Uterus (tissue), 2 donors: ENCODE data around the gene TAS2R3.

Experiments
- POLR2A ChIP-seq, 2 donors: fragments of 450-650 bp; IDR thresholded peaks; one replicate each; pipeline ENCODE4 v1.6.1; 2016; ENCODE audit warnings: antibody characterized with exemption in 2 of 2, mild to moderate bottlenecking in 1 of 2, moderate library complexity in 1 of 2
- TF ChIP-seq, protein P1 (sequence below), 4 experiments: fragments of 200-600 bp in 2 of 4; fragments of 450-650 bp in 2 of 4; sonication (generic) in 2 of 4; IDR thresholded peaks; one replicate each; pipeline ENCODE4 v1.5.1; 2016 to 2019; ENCODE audit warnings: antibody characterized with exemption in 4 of 4, mild to moderate bottlenecking in 2 of 4, moderate library complexity in 1 of 4

GRCh38 chr7:141785706-141786552, 22.0 kb downstream of the TAS2R3 start:
- TF ChIP-seq, protein P1, sequence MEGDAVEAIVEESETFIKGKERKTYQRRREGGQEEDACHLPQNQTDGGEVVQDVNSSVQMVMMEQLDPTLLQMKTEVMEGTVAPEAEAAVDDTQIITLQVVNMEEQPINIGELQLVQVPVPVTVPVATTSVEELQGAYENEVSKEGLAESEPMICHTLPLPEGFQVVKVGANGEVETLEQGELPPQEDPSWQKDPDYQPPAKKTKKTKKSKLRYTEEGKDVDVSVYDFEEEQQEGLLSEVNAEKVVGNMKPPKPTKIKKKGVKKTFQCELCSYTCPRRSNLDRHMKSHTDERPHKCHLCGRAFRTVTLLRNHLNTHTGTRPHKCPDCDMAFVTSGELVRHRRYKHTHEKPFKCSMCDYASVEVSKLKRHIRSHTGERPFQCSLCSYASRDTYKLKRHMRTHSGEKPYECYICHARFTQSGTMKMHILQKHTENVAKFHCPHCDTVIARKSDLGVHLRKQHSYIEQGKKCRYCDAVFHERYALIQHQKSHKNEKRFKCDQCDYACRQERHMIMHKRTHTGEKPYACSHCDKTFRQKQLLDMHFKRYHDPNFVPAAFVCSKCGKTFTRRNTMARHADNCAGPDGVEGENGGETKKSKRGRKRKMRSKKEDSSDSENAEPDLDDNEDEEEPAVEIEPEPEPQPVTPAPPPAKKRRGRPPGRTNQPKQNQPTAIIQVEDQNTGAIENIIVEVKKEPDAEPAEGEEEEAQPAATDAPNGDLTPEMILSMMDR (IDR thresholded peaks at IDR 0.05), result peak; percentile 18 to 47 (median 43)
- no peak for TF ChIP-seq POLR2A (IDR thresholded peaks at IDR 0.05)
